Activated T-helper 1 cell treated with anti-CD3 and anti-CD28 coated beads, Interleukin-12 subunit alpha, Interleukin-12 subunit beta, Interleukin-2, Interleukin-4 antibody, amounts not matched to agents 30 ng/mL and 10 ng/mL and 1 ng/mL, durations not matched to agents 14 hours and 24 hours and 36 hours (primary cell): ENCODE data around the gene TAF4. TPM values are rescaled to one million over a fixed set of nuclear protein-coding genes. Genes with fewer than 3 reads are reported as not detected.

Experiments
- DNase-seq: peaks from one replicate; pipeline ENCODE4 v3.0.0; 2021; ENCODE audit warnings: low spot score
- H3K27ac Mint-ChIP-seq: one replicate; pipeline ENCODE4 v1.8.0; 2021; ENCODE audit warnings: mild to moderate bottlenecking, mixed read lengths
- H3K27me3 Mint-ChIP-seq: one replicate; pipeline ENCODE4 v1.8.0; 2022; ENCODE audit warnings: mild to moderate bottlenecking, moderate library complexity, mixed read lengths; ENCODE audit not compliant: insufficient read depth
- H3K36me3 Mint-ChIP-seq: one replicate; pipeline ENCODE4 v1.8.0; 2021; ENCODE audit warnings: low read depth, mixed read lengths
- H3K4me1 Mint-ChIP-seq: one replicate; pipeline ENCODE4 v1.8.0; 2021; ENCODE audit warnings: low read depth, mixed read lengths
- H3K4me3 Mint-ChIP-seq: one replicate; pipeline ENCODE4 v1.8.0; 2021; ENCODE audit warnings: mild to moderate bottlenecking, moderate library complexity, mixed read lengths
- H3K9me3 Mint-ChIP-seq: one replicate; pipeline ENCODE4 v1.8.0; 2021; ENCODE audit warnings: mixed read lengths
- intact Hi-C: fragments of 100-400 bp; cut with micrococcal nuclease; formaldehyde crosslinking; loops from one replicate; pipeline ENCODE4 v1.15.1; 2024
- total RNA-seq: library from RNA; stranded (reverse); gene quantifications from 2 replicates; pipeline ENCODE4 v1.2.3, GENCODE V29; 2022

The TAF4 gene
- total RNA-seq, 1 donor from 2014 or later = 28.3 TPM

DNA sequence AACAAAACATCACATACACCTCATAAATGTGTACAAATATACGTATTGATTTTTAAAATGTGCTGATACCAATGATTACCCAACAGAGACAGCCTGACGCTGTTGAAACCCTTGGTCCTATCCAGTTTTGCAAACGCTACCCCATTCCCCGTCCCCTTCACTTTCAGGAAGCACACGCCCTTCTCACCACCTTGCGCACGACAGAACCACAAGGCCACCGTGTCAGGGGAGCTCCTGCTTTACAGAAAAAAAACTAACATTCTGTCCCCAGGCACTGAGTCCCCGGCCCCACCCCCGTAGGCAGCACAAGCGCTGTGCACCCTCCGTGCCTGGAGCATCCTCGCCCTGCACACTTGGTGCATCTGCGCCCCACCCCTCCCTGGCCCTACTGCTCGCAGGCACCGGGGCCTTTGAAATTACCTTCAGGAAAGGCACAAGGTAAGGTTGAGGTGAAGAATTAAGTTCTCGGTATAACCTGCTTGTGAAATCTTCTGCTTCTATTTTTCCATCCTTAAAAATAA is 58.5 kb downstream of the TAF4 start:
- intact Hi-C loops = no loop called here
- H3K27me3 Mint-ChIP-seq = no peaks in the 10 kb centered on the region
- no peak overlapping the region for H3K4me3 Mint-ChIP-seq
- H3K36me3 Mint-ChIP-seq = peaks cover 19% of the 10 kb centered on the region
- no peak overlapping the region for H3K27ac Mint-ChIP-seq
- peaks cover 8% of the 10 kb centered on the region for H3K4me1 Mint-ChIP-seq
- no peaks in the 10 kb centered on the region for H3K9me3 Mint-ChIP-seq
- DNase-seq = no peak

- H3K4me1 Mint-ChIP-seq = peaks cover 8% of the 10 kb centered on the region
- H3K36me3 Mint-ChIP-seq = peaks cover 25% of the 10 kb centered on the region
- no peaks in the 10 kb centered on the region for H3K27me3 Mint-ChIP-seq
- DNase-seq = no peak
- no peak overlapping the region for H3K4me3 Mint-ChIP-seq
- no peak overlapping the region for H3K27ac Mint-ChIP-seq
- intact Hi-C loops = no loop called here
- no peaks in the 10 kb centered on the region for H3K9me3 Mint-ChIP-seq
Measured at GRCh38 chr20:62006482-62006881, 59.2 kb downstream of the TAF4 start.

- no peaks in the 10 kb centered on the region for H3K27me3 Mint-ChIP-seq
- intact Hi-C loops = no loop called here
- DNase-seq = no peak
- no peak overlapping the region for H3K27ac Mint-ChIP-seq
- H3K4me1 Mint-ChIP-seq = no peaks in the 10 kb centered on the region
- no peaks in the 10 kb centered on the region for H3K9me3 Mint-ChIP-seq
- no peak overlapping the region for H3K4me3 Mint-ChIP-seq
- H3K36me3 Mint-ChIP-seq = peaks cover 25% of the 10 kb centered on the region
Measured at GRCh38 chr20:62004614-62005013, 61.1 kb downstream of the TAF4 start.

- Mint-ChIP-seq H3K4me3 (no peak overlapping the region), H3K9me3 (no peaks in the 10 kb centered on the region), H3K27ac (no peak overlapping the region), H3K4me1 (no peaks in the 10 kb centered on the region), H3K27me3 (no peaks in the 10 kb centered on the region), H3K36me3 (peaks cover 27% of the 10 kb centered on the region)
- intact Hi-C loops = no loop called here
- no peak for DNase-seq
Measured at GRCh38 chr20:62003567-62004405, 61.9 kb downstream of the TAF4 start.

- Mint-ChIP-seq H3K27ac (no peak overlapping the region), H3K4me1 (no peaks in the 10 kb centered on the region), H3K9me3 (no peaks in the 10 kb centered on the region), H3K27me3 (no peaks in the 10 kb centered on the region), H3K4me3 (no peak overlapping the region), H3K36me3 (peaks cover 33% of the 10 kb centered on the region)
- intact Hi-C loops = no loop called here
- no peak for DNase-seq
Measured at GRCh38 chr20:62002882-62003480, 62.7 kb downstream of the TAF4 start.

DNA sequence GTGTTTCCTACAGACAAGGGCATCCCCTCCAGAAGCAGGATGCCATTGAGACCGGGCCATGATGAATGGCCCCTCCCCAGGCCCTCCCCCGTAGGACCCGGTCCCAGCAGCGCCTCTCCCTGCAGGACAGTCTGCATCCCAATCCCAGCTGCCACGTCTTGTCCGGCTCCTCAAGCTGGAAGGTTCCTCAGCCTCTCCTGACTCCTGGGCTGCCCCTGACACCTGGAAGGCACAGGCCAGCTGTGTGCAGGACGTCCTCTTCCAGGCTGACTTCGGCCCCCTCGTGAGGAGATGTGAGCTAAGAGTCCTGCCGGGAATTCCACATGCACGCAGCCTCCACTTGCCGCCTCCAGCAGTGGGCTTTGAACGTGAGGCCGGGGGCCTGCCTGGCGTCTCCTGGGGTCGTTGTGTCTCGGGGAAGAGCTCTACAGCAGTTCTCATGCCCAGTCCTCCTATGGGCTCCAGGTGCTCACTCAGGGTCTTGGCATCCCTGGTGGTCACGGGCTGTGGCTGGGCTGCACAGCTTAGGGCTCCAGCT is 64.4 kb downstream of the TAF4 start:
- no peak overlapping the region for H3K27ac Mint-ChIP-seq
- H3K9me3 Mint-ChIP-seq = no peaks in the 10 kb centered on the region
- no peaks in the 10 kb centered on the region for H3K4me1 Mint-ChIP-seq
- no peak overlapping the region for H3K4me3 Mint-ChIP-seq
- intact Hi-C loops = no loop called here
- no peak for DNase-seq
- peaks cover 37% of the 10 kb centered on the region for H3K36me3 Mint-ChIP-seq
- H3K27me3 Mint-ChIP-seq = no peaks in the 10 kb centered on the region

GRCh38 chr20:61998343-61999121 is 67.1 kb downstream of the TAF4 start:
- intact Hi-C loops = no loop called here
- Mint-ChIP-seq H3K4me3 (no peak overlapping the region), H3K9me3 (no peaks in the 10 kb centered on the region), H3K4me1 (no peaks in the 10 kb centered on the region), H3K36me3 (peaks cover 49% of the 10 kb centered on the region), H3K27ac (no peak overlapping the region), H3K27me3 (no peaks in the 10 kb centered on the region)
- no peak for DNase-seq

GRCh38 chr20:61997891-61998290 is 67.8 kb downstream of the TAF4 start:
- intact Hi-C loops = no loop called here
- H3K27ac Mint-ChIP-seq = no peak overlapping the region
- DNase-seq = no peak
- no peak overlapping the region for H3K4me3 Mint-ChIP-seq
- H3K9me3 Mint-ChIP-seq = peaks cover 4% of the 10 kb centered on the region
- no peaks in the 10 kb centered on the region for H3K4me1 Mint-ChIP-seq
- no peaks in the 10 kb centered on the region for H3K27me3 Mint-ChIP-seq
- H3K36me3 Mint-ChIP-seq = peaks cover 56% of the 10 kb centered on the region

GRCh38 chr20:61997372-61997771 is 68.3 kb downstream of the TAF4 start:
- Mint-ChIP-seq H3K4me1 (no peaks in the 10 kb centered on the region), H3K36me3 (peaks cover 59% of the 10 kb centered on the region), H3K4me3 (no peak overlapping the region), H3K9me3 (peaks cover 9% of the 10 kb centered on the region), H3K27me3 (no peaks in the 10 kb centered on the region), H3K27ac (no peak overlapping the region)
- no peak for DNase-seq
- intact Hi-C loops = no loop called here

DNA sequence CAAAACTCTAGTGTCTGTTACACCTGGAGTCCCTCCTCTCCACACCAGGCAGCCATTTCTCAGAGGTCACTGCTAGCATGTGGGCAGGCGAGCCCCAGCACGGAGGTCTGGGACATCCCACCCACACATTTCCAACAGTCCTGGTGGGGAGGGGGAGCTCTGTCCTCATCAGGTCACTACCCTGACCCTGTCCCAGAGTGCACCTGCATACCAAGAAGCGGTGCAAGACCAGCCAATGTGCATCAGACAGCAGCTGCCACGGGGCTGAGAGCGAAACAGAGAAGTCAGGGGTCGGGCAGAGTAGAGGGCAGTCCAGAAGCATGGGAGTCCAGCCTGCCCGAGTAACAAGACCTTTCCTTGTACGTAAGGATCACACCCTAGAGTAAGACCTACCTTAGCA is 71.1 kb downstream of the TAF4 start:
- H3K4me3 Mint-ChIP-seq = no peak overlapping the region
- peaks cover 76% of the 10 kb centered on the region for H3K36me3 Mint-ChIP-seq
- intact Hi-C loops = no loop called here
- DNase-seq = no peak
- no peak overlapping the region for H3K27ac Mint-ChIP-seq
- no peaks in the 10 kb centered on the region for H3K27me3 Mint-ChIP-seq
- no peaks in the 10 kb centered on the region for H3K4me1 Mint-ChIP-seq
- H3K9me3 Mint-ChIP-seq = peaks cover 28% of the 10 kb centered on the region

DNA sequence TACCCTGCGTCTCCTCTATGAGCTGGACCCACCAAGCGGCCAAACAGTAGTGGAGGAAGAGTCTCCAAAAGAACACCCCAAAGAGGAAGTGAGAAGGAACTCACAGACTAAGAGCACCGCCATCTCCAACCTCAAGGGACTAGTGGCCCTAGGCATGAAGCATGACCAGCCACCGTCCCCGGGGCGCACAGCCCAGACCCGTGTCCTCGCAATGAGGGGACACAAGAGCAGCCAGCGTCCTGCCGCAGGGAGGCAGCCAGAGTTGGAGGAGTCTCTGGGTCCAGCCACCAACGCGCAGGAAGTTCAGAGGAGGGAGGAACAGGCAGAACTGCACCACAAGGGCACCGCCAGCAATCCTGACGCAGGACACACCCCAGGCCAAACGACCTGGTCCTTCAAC is 72.6 kb downstream of the TAF4 start:
- no peaks in the 10 kb centered on the region for H3K27me3 Mint-ChIP-seq
- no peak for DNase-seq
- H3K36me3 Mint-ChIP-seq = peaks cover 73% of the 10 kb centered on the region
- no peaks in the 10 kb centered on the region for H3K4me1 Mint-ChIP-seq
- H3K4me3 Mint-ChIP-seq = no peak overlapping the region
- H3K27ac Mint-ChIP-seq = no peak overlapping the region
- peaks cover 28% of the 10 kb centered on the region for H3K9me3 Mint-ChIP-seq
- intact Hi-C loops = no loop called here

DNA sequence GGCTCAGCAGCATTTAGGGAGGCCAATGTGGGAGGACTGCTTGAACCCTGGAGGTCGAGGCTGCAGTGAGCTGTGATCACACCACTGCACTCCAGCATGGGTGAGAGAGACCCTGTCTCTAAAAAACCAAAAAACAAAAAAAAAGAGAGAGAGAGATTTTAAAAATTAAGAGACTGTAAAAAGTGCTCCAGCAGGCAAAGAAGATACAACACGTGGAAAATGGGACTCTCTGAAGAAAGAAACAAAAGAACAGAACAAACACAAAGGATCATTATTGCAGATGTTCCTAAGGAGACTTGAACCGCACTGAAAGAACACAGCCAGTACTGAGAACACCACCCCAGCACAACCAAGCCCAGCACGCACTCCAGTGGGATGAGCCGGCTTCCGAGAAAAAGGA is 74.2 kb downstream of the TAF4 start:
- peaks cover 39% of the 10 kb centered on the region for H3K9me3 Mint-ChIP-seq
- H3K27me3 Mint-ChIP-seq = no peaks in the 10 kb centered on the region
- H3K4me1 Mint-ChIP-seq = no peaks in the 10 kb centered on the region
- no peak overlapping the region for H3K4me3 Mint-ChIP-seq
- DNase-seq = no peak
- H3K27ac Mint-ChIP-seq = no peak overlapping the region
- intact Hi-C loops = no loop called here
- peaks cover 80% of the 10 kb centered on the region for H3K36me3 Mint-ChIP-seq

GRCh38 chr20:61990484-61990883 is 75.2 kb downstream of the TAF4 start:
- no peaks in the 10 kb centered on the region for H3K27me3 Mint-ChIP-seq
- H3K36me3 Mint-ChIP-seq = peaks cover 76% of the 10 kb centered on the region
- DNase-seq = no peak
- intact Hi-C loops = no loop called here
- H3K4me3 Mint-ChIP-seq = no peak overlapping the region
- no peaks in the 10 kb centered on the region for H3K4me1 Mint-ChIP-seq
- no peak overlapping the region for H3K27ac Mint-ChIP-seq
- H3K9me3 Mint-ChIP-seq = peaks cover 43% of the 10 kb centered on the region
